Measurements from ENCODE around the gene LRRC75A.
"Not testable (repeated sequence)": the region's sequence is repeated elsewhere in the genome, so short reads cannot be mapped to it uniquely, and the experiment has no call there.

The LRRC75A gene

GRCh38 chr17:16406742-16407674, 85.0 kb downstream of the LRRC75A start:
- no peak for DNase-seq (ENCODE audit: low spot score)
- Histone ChIP-seq H3K27ac (ENCODE audit: poor library complexity, severe bottlenecking) (peak overlapping the region; percentile 19), H3K9me3 (ENCODE audit: severe bottlenecking) (no peaks in the 10 kb centered on the region), H3K4me3 (ENCODE audit: severe bottlenecking) (peak overlapping the region; percentile 31), H3K4me1 (ENCODE audit: insufficient read depth, poor library complexity, severe bottlenecking) (peaks cover 8% of the 10 kb centered on the region), H3K27me3 (ENCODE audit: insufficient read depth, poor library complexity, severe bottlenecking) (no peaks in the 10 kb centered on the region), H3K36me3 (ENCODE audit: low read depth) (no peaks in the 10 kb centered on the region)
- TF ChIP-seq CTCF (IDR thresholded peaks at IDR 0.05; ENCODE audit: poor library complexity, severe bottlenecking), result no peak
- peak; percentile 60 for ATAC-seq (ENCODE audit: low read depth)

- not testable (repeated sequence) for H3K9me3 ChIP-seq (ENCODE audit: severe bottlenecking); ATAC-seq (ENCODE audit: low read depth); H3K27me3 ChIP-seq (ENCODE audit: insufficient read depth, poor library complexity, severe bottlenecking); H3K4me3 ChIP-seq (ENCODE audit: severe bottlenecking); H3K36me3 ChIP-seq (ENCODE audit: low read depth); DNase-seq (ENCODE audit: low spot score); H3K27ac ChIP-seq (ENCODE audit: poor library complexity, severe bottlenecking); H3K4me1 ChIP-seq (ENCODE audit: insufficient read depth, poor library complexity, severe bottlenecking)
Observed at GRCh38 chr17:16403847-16404246, 88.1 kb downstream of the LRRC75A start.

- peak; percentile 97 for ATAC-seq (ENCODE audit: low read depth)
- no peaks in the 10 kb centered on the region for H3K9me3 ChIP-seq (ENCODE audit: severe bottlenecking)
- no peak for DNase-seq (ENCODE audit: low spot score)
- peaks cover 8% of the 10 kb centered on the region for H3K4me1 ChIP-seq (ENCODE audit: insufficient read depth, poor library complexity, severe bottlenecking)
- H3K27me3 ChIP-seq (ENCODE audit: insufficient read depth, poor library complexity, severe bottlenecking), result no peaks in the 10 kb centered on the region
- H3K4me3 ChIP-seq (ENCODE audit: severe bottlenecking), result no peak overlapping the region
- no peaks in the 10 kb centered on the region for H3K36me3 ChIP-seq (ENCODE audit: low read depth)
- TF ChIP-seq CTCF (IDR thresholded peaks at IDR 0.05; ENCODE audit: poor library complexity, severe bottlenecking), result no peak
- no peak overlapping the region for H3K27ac ChIP-seq (ENCODE audit: poor library complexity, severe bottlenecking)
Observed at GRCh38 chr17:16398270-16399267, 93.4 kb downstream of the LRRC75A start.

GRCh38 chr17:16396693-16397092, 95.3 kb downstream of the LRRC75A start:
- ATAC-seq (ENCODE audit: low read depth); H3K4me3 ChIP-seq (ENCODE audit: severe bottlenecking); H3K9me3 ChIP-seq (ENCODE audit: severe bottlenecking); H3K27ac ChIP-seq (ENCODE audit: poor library complexity, severe bottlenecking); H3K4me1 ChIP-seq (ENCODE audit: insufficient read depth, poor library complexity, severe bottlenecking); H3K27me3 ChIP-seq (ENCODE audit: insufficient read depth, poor library complexity, severe bottlenecking); DNase-seq (ENCODE audit: low spot score); H3K36me3 ChIP-seq (ENCODE audit: low read depth): not testable (repeated sequence)

- DNase-seq (ENCODE audit: low spot score); ATAC-seq (ENCODE audit: low read depth); H3K27ac ChIP-seq (ENCODE audit: poor library complexity, severe bottlenecking): not testable (repeated sequence)
Observed at GRCh38 chr17:16395887-16396286, 96.1 kb downstream of the LRRC75A start.

GRCh38 chr17:16392491-16392890, 99.5 kb downstream of the LRRC75A start:
- not testable (repeated sequence) for H3K27ac ChIP-seq (ENCODE audit: poor library complexity, severe bottlenecking); H3K4me1 ChIP-seq (ENCODE audit: insufficient read depth, poor library complexity, severe bottlenecking); ATAC-seq (ENCODE audit: low read depth); H3K27me3 ChIP-seq (ENCODE audit: insufficient read depth, poor library complexity, severe bottlenecking); H3K9me3 ChIP-seq (ENCODE audit: severe bottlenecking); H3K4me3 ChIP-seq (ENCODE audit: severe bottlenecking); H3K36me3 ChIP-seq (ENCODE audit: low read depth); DNase-seq (ENCODE audit: low spot score)

More at GRCh38 chr17:16395887-16396286, 96.1 kb downstream of the LRRC75A start:
- not testable (repeated sequence) for H3K36me3 ChIP-seq (ENCODE audit: low read depth); H3K4me1 ChIP-seq (ENCODE audit: insufficient read depth, poor library complexity, severe bottlenecking); H3K4me3 ChIP-seq (ENCODE audit: severe bottlenecking); H3K9me3 ChIP-seq (ENCODE audit: severe bottlenecking); H3K27me3 ChIP-seq (ENCODE audit: insufficient read depth, poor library complexity, severe bottlenecking)
